ENCODE measurements around the gene RFX2.

RFX2 gene

DNA sequence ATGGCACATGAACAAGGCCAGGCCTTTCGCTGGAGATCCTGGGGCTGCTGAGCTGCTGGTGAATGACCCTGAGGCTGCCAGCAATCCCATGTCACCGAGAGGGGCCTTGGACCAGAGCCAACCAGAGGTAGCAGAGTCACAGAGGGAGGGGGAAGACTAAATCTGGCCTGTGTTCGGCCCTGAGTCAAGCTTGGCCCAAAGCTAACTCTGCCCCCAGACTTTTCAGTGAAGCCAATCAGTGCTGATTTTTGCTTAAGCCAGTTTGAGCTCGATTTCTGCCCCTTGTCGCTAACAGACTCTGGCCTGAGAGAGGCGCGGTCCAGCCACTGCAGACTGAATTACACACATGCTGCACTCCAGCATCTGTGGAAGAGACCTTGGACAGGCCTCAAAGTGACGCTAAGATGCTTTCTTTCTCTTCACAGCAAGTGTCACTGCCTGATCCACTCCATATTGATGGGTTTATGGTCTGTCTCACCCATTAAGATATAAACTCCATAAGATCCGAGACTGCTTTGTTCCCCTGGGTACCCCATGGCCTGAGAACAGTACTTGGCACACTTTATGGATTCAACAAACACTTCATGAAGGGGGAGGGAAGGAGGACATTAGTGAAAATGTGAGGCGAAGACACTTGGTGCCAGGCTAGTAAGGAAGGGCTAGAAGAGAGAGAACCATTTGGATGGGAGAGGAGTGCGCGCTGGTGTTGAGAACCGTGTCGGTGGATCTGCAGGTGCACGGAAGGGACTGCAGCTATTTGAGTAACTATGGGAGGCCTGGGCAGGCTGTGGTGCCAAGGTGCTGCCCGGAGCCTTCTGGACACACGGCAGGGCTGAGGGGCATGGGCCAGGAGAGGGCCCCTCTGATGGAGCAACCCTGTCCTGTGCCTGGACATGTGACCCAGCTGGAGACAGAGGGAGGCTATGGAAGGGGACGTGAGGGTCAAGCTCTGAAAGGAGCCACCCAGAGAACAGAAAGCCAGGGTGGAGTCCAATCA lies 150.0 kb downstream of the RFX2 start:
- in situ Hi-C loops (cut with MboI; ENCODE audit: low sequenced_read_pairs), result no loop called here

DNA sequence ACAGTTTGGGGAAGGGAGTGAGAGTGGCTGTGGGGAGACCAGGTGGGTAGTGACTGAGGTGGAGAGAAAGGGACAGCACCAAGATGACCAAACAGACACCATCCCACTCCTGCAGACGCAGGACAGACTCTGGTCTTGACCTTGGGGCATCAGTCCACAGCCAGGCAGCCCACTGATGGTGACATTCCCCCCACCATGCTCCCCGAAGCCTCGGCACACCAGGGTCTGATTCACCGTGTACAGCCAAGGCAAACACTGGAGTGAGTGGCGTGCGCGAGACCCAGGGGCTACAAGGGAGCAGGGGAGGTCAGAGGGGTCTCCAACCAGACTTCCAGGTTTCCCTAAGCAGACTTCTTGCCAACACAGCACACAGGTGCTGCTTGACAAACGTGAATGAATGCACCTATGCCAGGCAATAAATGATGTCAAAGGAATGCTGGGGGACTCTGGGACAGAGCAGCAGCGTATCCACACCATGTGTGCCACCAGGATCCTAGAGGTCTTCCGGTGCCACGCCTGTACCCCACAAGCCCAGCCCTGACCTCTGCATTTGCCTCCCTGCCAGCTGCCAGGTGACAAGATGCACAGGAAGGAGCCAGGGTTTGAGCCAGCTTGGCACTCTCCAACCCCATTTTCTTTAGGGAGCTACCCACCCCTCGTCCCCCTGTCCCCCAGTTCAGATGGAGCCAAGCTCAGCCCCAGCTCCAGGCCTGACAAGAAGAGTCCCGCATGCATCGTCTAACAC lies 150.9 kb downstream of the RFX2 start:
- in situ Hi-C loops (cut with MboI; ENCODE audit: low sequenced_read_pairs), result no loop called here

DNA sequence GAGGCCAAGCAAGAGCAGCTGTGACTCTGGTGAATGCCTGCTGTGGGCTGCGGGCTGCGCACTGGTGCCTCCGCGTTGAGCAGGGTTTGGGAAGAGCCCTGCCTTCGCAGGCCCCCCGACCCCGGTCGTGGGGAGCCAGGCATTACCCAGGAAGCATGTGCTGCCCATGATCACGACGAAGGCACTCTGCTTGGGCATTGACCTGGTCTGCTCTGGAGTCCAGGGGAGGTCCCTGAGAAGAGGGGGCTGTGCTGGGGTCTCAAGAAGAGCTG lies 151.5 kb downstream of the RFX2 start:
- in situ Hi-C loops (cut with MboI; ENCODE audit: low sequenced_read_pairs), result no loop called here

DNA sequence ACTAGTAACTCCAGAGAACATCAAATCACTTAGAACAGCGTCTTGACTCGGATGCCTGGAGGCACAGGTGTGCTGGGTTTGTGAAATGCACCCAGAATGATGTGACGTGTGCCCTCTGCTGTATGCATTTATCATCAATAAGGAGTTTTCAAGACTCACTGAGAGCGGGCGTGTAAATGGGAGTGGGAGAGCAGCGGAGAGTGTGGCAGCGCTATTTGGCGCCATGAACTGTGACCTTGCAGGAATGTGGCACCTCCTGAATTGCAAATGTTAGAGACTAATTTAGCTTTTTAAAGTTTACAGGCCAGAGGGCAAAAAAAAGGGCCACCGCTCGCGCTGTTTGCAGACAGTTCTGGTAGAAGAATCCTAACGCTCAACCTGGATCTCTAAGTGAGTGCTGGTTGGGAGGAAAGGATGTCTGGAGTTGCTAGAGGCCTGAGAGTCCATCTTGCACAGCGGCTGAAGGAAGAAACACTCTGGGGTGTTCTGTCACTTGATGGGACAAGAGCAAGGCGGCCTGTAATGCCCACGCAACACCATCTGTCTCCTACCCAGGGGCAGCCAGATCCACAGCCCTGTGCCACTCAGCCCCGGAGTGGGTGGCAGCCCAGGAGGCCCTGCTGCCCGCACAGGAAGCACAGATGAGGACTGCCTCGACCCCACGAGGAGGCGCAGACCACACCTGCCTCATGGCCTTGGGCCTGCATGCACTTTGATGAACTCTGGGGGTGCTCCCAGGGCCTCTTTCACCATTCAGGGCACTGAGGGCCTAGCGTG lies 152.0 kb downstream of the RFX2 start:
- in situ Hi-C loops (cut with MboI; ENCODE audit: low sequenced_read_pairs), result no loop called here

GRCh38 chr19:5957170-5957569 lies 153.1 kb downstream of the RFX2 start:
- in situ Hi-C loops (cut with MboI; ENCODE audit: low sequenced_read_pairs), result no loop called here

GRCh38 chr19:5956728-5957127 lies 153.6 kb downstream of the RFX2 start:
- in situ Hi-C loops (cut with MboI; ENCODE audit: low sequenced_read_pairs), result no loop called here

DNA sequence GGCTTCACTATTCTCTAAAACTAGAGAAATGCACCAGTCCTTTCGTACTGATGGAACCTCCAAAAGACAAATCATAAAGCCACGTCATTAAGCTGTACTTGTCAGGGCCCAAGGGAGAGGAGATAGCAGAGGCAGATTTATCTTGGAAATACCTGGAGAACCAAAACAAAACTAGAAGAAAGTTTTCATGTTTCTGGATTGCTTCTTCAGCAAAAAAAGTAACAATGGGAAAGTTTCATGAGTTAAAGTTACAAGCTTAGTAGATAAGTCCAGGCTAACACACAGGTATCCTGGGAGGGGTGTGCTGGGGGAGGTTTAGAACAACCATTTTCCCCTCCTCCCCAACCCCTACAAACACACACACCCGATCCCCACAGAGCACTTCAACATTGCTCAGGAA lies 154.0 kb downstream of the RFX2 start:
- in situ Hi-C loops (cut with MboI; ENCODE audit: low sequenced_read_pairs), result no loop called here

DNA sequence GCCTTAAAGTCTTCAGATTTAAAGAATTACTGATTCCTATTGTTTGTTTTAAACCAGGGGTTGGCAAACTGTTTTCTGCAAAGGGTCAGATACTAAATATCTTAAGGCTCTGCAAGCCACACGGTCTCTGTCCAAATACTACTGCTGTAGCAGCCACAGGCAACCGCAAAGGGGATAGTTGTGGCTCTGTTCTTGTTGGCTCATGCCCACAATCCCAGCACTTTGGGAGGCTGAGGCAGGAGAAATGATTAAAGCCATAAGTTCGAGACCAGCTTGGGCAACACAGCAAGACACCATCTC lies 154.7 kb downstream of the RFX2 start:
- in situ Hi-C loops (cut with MboI; ENCODE audit: low sequenced_read_pairs), result no loop called here

- in situ Hi-C loops (cut with MboI; ENCODE audit: low sequenced_read_pairs), result no loop called here
Measured at GRCh38 chr19:5954293-5954692, 156.0 kb downstream of the RFX2 start.

DNA sequence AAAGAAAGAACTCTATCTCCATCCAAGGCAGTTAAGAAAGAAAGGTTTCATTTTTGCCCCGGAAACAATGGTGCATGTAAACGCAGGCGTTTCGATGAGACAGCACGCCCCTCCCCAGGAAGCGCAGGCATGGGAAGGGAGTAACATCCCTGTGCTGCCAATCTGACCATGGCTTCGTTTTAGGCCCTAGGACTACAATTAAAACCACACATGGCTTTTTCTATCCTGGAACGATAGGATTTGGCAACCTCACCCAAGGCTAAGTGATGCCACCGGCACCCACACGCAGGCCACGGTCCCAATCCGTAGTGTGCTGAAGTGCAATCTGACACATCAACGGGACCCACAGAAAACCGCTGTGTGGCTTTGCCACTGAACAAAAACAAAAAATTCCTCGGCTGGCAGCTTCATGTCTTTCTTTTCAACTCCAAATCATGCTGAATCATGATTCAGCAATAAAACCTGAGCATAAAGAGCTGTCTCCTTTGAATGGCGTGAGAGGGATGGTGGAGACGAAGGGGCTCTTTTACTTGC lies 156.6 kb downstream of the RFX2 start:
- in situ Hi-C loops (cut with MboI; ENCODE audit: low sequenced_read_pairs), result no loop called here

DNA sequence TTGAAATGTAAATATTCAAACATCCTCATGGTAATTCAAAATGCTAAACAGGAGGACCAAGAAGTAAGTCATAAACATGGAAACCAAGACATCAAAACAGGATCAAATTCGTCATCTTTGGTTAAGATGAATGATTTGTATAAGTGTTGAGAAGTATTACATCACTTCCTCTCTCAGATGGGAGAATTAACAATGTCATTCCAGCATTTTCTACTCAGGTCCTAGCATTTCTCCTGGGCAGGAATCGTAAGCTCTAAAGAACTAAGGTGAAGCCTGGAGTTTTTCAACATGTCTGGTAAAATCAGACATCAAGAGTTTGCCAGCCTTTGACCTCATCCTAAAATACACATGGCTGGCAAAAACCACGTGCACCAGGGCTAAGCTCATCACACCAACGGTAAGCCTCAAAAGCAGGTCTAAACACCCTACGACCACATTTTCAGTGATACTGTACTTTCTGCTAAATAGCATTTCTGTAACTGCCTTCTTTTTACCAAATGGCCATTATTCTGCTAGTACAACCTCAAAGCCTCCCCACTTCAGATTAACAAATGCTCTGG lies 157.2 kb downstream of the RFX2 start:
- in situ Hi-C loops (cut with MboI; ENCODE audit: low sequenced_read_pairs), result no loop called here

DNA sequence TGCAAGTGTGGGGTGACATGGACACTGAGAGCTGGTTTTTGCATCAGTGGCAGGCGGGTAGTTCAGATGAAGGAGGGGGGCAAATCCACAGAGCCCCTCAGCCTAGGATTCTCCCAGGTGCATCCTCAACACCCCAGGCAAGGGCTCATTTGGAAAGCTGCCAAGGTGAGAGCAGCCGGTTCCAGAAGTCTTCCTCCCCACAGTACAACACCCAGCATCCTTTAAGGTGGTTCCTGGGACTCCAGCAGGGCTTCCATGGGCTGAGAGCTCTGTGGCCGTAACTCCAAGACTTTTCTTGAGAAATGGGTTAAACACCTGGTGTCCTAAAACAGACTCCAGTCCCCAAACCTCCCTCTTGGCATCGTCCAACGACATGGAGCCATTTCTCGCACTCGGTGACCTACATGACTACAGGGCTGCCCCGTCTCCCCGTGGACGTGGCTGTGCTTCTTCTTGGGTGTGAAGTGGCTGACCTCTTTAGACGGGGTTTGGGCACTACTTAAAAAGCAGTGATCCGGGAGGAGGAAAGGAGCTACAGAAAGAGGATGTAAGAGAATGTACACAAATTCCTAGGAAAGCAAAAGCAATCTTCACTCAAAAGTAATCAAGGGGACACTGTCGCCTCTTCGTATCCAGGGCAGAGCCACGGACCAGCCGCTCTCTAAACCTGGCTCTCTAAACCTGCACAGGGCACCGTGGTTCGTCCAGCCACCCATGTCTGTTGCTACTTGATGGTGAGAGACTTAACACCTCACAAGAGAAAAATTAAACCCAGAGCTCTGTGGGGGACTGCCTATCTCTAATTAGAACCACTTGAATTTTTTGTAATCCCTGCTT lies 157.9 kb downstream of the RFX2 start:
- in situ Hi-C loops (cut with MboI; ENCODE audit: low sequenced_read_pairs), result no loop called here

GRCh38 chr19:5951338-5951861 lies 158.9 kb downstream of the RFX2 start:
- in situ Hi-C loops (cut with MboI; ENCODE audit: low sequenced_read_pairs), result no loop called here

DNA sequence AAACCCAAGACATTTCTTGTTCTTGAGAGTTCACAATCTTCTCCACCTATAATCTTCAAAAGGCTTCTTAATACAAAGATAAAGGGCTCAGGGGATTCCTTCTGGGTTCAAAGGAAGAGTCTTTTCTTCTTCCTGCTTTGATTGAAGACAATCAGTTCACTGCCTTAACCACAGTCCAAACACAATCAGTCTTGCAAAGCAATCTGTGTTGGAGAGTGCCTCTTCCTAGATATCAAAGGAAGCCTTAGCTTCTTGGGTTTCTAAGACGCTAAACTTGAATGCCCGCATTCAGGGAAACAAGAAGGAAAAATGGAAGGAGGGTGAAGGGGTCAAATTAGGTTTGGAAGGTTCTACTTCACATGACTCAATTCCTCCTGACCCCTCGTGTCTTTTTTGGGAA lies 159.6 kb downstream of the RFX2 start:
- in situ Hi-C loops (cut with MboI; ENCODE audit: low sequenced_read_pairs), result no loop called here

DNA sequence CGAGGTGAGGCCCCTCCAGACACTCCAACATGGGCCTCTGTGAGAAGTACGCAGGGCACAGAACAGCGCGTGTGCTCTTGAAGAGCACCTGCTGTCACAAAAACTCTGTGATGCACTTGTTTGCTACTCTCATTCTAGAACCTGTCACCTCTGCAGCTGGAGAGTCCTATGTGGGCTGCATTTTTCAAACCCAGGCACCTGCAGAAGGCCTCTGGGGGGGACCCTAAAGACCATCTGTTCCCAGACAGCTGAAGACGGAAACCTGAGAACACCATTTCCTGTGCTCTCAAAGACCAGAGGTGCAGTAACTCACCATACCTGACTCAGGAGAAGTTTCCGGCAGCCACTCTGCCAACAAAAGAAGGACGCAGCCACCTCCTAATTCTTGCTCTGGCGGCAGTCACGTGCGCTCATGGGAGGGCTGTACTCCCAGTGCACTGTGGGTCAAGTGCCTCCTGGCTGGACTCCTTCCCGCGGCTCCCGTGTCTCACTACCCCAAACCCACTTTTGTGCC lies 160.5 kb downstream of the RFX2 start:
- in situ Hi-C loops (cut with MboI; ENCODE audit: low sequenced_read_pairs), result no loop called here

DNA sequence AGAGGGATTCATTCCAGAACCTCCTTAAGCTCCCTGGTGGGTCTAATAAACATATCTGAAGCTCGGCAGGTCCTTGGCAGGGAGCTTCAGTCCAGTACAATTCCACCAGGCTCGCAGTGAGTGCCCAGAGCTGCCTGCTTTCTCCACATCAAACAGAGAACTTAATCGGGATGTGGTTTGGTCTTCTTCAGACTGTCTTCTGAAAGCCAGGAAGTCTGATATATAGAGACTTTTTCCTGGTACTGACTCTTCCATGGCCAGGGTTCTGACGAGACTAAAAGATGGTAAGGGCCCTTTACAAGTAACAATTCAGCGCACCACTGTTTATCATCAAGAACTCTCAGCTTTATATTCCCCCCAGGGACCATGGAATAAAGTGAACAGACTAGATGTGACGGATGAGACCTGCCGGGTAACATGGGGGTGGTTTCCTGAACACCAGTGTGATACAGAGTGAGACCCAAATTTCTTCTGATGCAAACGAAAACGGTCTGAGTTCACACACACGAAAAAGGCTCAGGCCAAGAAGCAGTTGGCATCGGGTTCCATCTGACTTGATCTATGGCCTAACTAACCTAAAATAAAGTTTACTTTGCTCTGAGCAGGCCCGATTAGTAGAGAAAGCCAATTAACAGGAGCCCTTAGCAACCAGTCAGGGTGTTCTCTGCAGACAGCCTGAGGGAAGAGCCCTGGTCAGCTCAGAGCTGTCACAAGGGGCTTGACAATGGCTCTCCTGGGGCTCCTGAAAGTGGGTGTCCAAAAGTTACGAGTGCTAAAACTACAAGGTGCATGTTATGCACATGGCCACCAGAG lies 161.3 kb downstream of the RFX2 start:
- in situ Hi-C loops (cut with MboI; ENCODE audit: low sequenced_read_pairs), result no loop called here

DNA sequence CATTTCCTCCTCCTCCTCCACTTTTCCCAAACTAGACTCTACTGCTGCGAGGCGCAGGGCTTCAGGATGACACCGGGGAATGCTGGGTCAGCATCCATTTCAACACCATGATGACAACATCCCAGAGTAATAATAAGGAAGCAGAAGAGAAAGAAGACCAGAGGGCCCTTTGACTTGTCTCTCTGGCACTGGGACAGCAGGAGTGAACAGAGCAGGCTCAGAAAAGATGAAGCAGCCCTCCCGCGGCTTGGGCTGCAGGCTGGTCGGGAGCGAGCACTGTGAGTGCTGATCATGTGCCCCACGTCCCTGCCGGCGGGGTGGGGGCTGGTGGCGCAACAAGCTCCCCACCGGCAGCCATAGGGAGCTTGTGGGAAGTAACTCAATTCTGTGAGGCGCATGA lies 162.9 kb downstream of the RFX2 start:
- in situ Hi-C loops (cut with MboI; ENCODE audit: low sequenced_read_pairs), result no loop called here

GRCh38 chr19:5943623-5944022 lies 166.7 kb downstream of the RFX2 start:
- in situ Hi-C loops (cut with MboI; ENCODE audit: low sequenced_read_pairs), result no loop called here

All from HL-60/S4 treated with retinoic acid at 250 ng/mL for 4 days and 3 days (cell line).